Tibial nerve (tissue), 4 donors: ENCODE measurements around the gene C2CD4B. TPM values are rescaled to one million over a fixed set of nuclear protein-coding genes. Genes with fewer than 3 reads are reported as not detected.

Experiments used
- DNase-seq, 2 donors: peaks; one replicate each; pipeline ENCODE4 v3.0.0-alpha.2; 2019; ENCODE audit warnings: low spot score in 2 of 2
- H3K27ac ChIP-seq, 4 donors: fragments of 200-600 bp; sonication (generic) in 3 of 4; one replicate each; pipeline ENCODE4 v1.5.1; 2017 to 2019; ENCODE audit warnings: mild to moderate bottlenecking in 1 of 4
- H3K27me3 ChIP-seq, 2 donors: fragments of 200-600 bp; sonication (generic) in 1 of 2; one replicate each; pipeline versions ENCODE4 v1.5.1 to v1.6.0; 2017 to 2019
- H3K36me3 ChIP-seq, 3 donors: fragments of 200-600 bp; sonication (generic); one replicate each; pipeline ENCODE4 v1.5.1; 2018 to 2019
- H3K4me1 ChIP-seq, 4 donors: fragments of 200-600 bp; sonication (generic) in 3 of 4; one replicate each; pipeline ENCODE4 v1.5.1; 2017 to 2019
- H3K4me3 ChIP-seq, 4 donors: fragments of 200-600 bp; sonication (generic) in 3 of 4; one replicate each; pipeline ENCODE4 v1.5.1; 2017 to 2019; ENCODE audit warnings: mild to moderate bottlenecking in 1 of 4, moderate library complexity in 1 of 4
- H3K9me3 ChIP-seq, 4 donors: fragments of 200-600 bp; sonication (generic) in 3 of 4; one replicate each; pipeline ENCODE4 v1.5.1; 2017 to 2019
- CTCF ChIP-seq, 5 experiments: fragments of 200-600 bp in 3 of 5; fragments of 450-650 bp in 2 of 5; sonication (generic) in 3 of 5; IDR thresholded peaks; one replicate each; pipeline ENCODE4 v1.5.1; 2016 to 2019; ENCODE audit warnings: antibody characterized with exemption in 5 of 5, mild to moderate bottlenecking in 3 of 5, moderate library complexity in 2 of 5
- EP300 ChIP-seq, 2 donors: sonication (generic); formaldehyde crosslinking; IDR thresholded peaks; one replicate each; pipeline ENCODE4 v1.6.1; 2017; ENCODE audit warnings: antibody characterized with exemption in 2 of 2, mild to moderate bottlenecking in 1 of 2
- POLR2A ChIP-seq, 2 donors: fragments of 450-650 bp; IDR thresholded peaks; one replicate each; pipeline ENCODE4 v1.6.1; 2017; ENCODE audit warnings: antibody characterized with exemption in 2 of 2, mild to moderate bottlenecking in 2 of 2, moderate library complexity in 2 of 2
- WGBS, 2 donors: methylation state at CpG; one replicate each; pipeline ENCODE4 v1.1.5; 2018; 5-methylcytosine and 5-hydroxymethylcytosine counted together
- total RNA-seq, 4 donors: library from RNA; depleted of rRNA; stranded (reverse); fragments of >200 nt; gene quantifications; one replicate each; pipeline ENCODE4 v1.1.0, GENCODE V29; 2016

The C2CD4B gene
- total RNA-seq: 1 to 10 TPM; 1.8 to 5.5 (median 3.0) TPM

- Histone ChIP-seq H3K27ac (peak within 1 kb of the TSS in 2 of 4 donors; percentile 30 to 60), H3K4me1 (peaks cover 0 to 20% (median 5%) of the 10 kb centered on the region in 4 donors), H3K27me3 (peaks cover 0 to 66% of the 10 kb centered on the region in 2 donors), H3K9me3 (no peaks in the 10 kb centered on the region), H3K4me3 (peak within 1 kb of the TSS; percentile 14 to 53 (median 20)), H3K36me3 (no peaks in the 10 kb centered on the region)
- no peak for TF ChIP-seq CTCF (IDR thresholded peaks at IDR 0.05)
- peak in 1 of 2 donors; percentile 50 for TF ChIP-seq EP300 (IDR thresholded peaks at IDR 0.05)
- peak in 1 of 2 donors; percentile 32 for TF ChIP-seq POLR2A (IDR thresholded peaks at IDR 0.05)
- DNase-seq: no peak
- 22 to 28% methylated on average over 33 to 34 of the region's 34 CpGs for WGBS, 2 donors
Observed at GRCh38 chr15:62165104-62165792, at the start of gene C2CD4B. Gene C2CD4B, minus strand, starts transcription at chr15:62165285. Its CDS starts 301 bp downstream, at chr15:62164984.

GRCh38 chr15:62212741-62213140, 47.7 kb upstream of the C2CD4B start:
- H3K9me3 ChIP-seq: peaks cover 0 to 42% (median 0%) of the 10 kb centered on the region in 4 donors
- TF ChIP-seq CTCF (IDR thresholded peaks at IDR 0.05) (no peak), POLR2A (IDR thresholded peaks at IDR 0.05) (no peak), EP300 (IDR thresholded peaks at IDR 0.05) (no peak)
- DNase-seq: no peak
- no peaks in the 10 kb centered on the region for H3K36me3 ChIP-seq
- H3K4me3 ChIP-seq: no peak overlapping the region
- no peaks in the 10 kb centered on the region for H3K4me1 ChIP-seq
- no peaks in the 10 kb centered on the region for H3K27me3 ChIP-seq
- WGBS, 2 donors: 88 to 89% methylated on average over 4 of the region's 4 CpGs
- no peak overlapping the region for H3K27ac ChIP-seq

- H3K4me1 ChIP-seq: no peaks in the 10 kb centered on the region
- H3K9me3 ChIP-seq: peaks cover 0 to 33% (median 0%) of the 10 kb centered on the region in 4 donors
- H3K27me3 ChIP-seq: no peaks in the 10 kb centered on the region
- H3K4me3 ChIP-seq: no peak overlapping the region
- WGBS, 2 donors: 83 to 85% methylated on average over 2 of the region's 2 CpGs
- no peaks in the 10 kb centered on the region for H3K36me3 ChIP-seq
- no peak for DNase-seq
- H3K27ac ChIP-seq: no peak overlapping the region
- TF ChIP-seq POLR2A (IDR thresholded peaks at IDR 0.05) (no peak), CTCF (IDR thresholded peaks at IDR 0.05) (no peak), EP300 (IDR thresholded peaks at IDR 0.05) (no peak)
Observed at GRCh38 chr15:62211348-62211747, 46.3 kb upstream of the C2CD4B start.

- no peaks in the 10 kb centered on the region for H3K4me1 ChIP-seq
- 91 to 92% methylated on average over 5 of the region's 5 CpGs for WGBS, 2 donors
- H3K9me3 ChIP-seq: peaks cover 0 to 30% (median 0%) of the 10 kb centered on the region in 4 donors
- TF ChIP-seq EP300 (IDR thresholded peaks at IDR 0.05) (no peak), POLR2A (IDR thresholded peaks at IDR 0.05) (no peak), CTCF (IDR thresholded peaks at IDR 0.05) (no peak)
- no peak overlapping the region for H3K4me3 ChIP-seq
- H3K36me3 ChIP-seq: no peaks in the 10 kb centered on the region
- no peaks in the 10 kb centered on the region for H3K27me3 ChIP-seq
- H3K27ac ChIP-seq: no peak overlapping the region
- DNase-seq: no peak
Observed at GRCh38 chr15:62209821-62210220, 44.7 kb upstream of the C2CD4B start.

GRCh38 chr15:62209322-62209721, 44.2 kb upstream of the C2CD4B start:
- Histone ChIP-seq H3K4me1 (no peaks in the 10 kb centered on the region), H3K4me3 (no peak overlapping the region), H3K9me3 (peaks cover 0 to 30% (median 0%) of the 10 kb centered on the region in 4 donors), H3K27me3 (no peaks in the 10 kb centered on the region), H3K27ac (no peak overlapping the region), H3K36me3 (no peaks in the 10 kb centered on the region)
- 92 to 94% methylated on average over 1 of the region's 1 CpG for WGBS, 2 donors
- TF ChIP-seq CTCF (IDR thresholded peaks at IDR 0.05): no peak
- no peak for TF ChIP-seq POLR2A (IDR thresholded peaks at IDR 0.05)
- no peak for TF ChIP-seq EP300 (IDR thresholded peaks at IDR 0.05)
- no peak for DNase-seq
